Cardiac fibroblast (primary cell): ENCODE data around the gene C3orf20.
"Not testable (repeated sequence)": the region's sequence is repeated elsewhere in the genome, so short reads cannot be mapped to it uniquely, and the experiment has no call there.

Experiments used
- DNase-seq, 2 donors: peaks; one replicate each; pipeline versions ENCODE4 v3.0.0 to v3.0.0-alpha.2; 2010; ENCODE audit warnings: low read depth in 2 of 2
- H3K4me3 ChIP-seq, 2 donors: replicated peaks in 1 of 2; 1 replicate in 1 of 2; 2 replicates in 1 of 2; pipeline ENCODE4 v1.5.1; 2011; ENCODE audit warnings: low read depth in 2 of 2, low read length in 2 of 2, mild to moderate bottlenecking in 2 of 2, moderate library complexity in 1 of 2
- TF ChIP-seq, protein P1 (sequence below): IDR thresholded peaks from one replicate; pipeline ENCODE4 v1.5.1; 2011; ENCODE audit warnings: low read depth, mild to moderate bottlenecking, low read length, inconsistent platforms

Gene C3orf20

DNA sequence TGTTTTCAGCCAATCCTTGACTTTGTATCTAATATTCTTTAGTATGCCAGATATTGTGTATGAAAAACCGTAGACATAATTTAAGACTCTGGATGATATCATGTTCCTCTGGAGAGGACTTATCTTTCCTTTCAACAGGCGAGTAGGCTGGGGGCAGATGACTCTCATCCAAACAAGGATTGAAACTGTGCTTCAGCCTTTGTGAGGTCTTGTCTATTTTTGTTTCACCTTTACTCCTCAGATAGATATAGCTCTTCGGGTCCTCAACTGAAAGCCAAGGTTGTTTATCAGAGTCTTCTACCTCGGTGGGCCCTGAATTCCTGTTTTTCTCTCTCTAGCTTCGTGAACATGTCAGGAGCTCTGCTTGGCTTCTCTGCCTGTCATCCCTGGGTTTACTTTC is 66.0 kb downstream of the C3orf20 start:
- no peak overlapping the region for H3K4me3 ChIP-seq
- no peak for DNase-seq
- TF ChIP-seq, protein P1, sequence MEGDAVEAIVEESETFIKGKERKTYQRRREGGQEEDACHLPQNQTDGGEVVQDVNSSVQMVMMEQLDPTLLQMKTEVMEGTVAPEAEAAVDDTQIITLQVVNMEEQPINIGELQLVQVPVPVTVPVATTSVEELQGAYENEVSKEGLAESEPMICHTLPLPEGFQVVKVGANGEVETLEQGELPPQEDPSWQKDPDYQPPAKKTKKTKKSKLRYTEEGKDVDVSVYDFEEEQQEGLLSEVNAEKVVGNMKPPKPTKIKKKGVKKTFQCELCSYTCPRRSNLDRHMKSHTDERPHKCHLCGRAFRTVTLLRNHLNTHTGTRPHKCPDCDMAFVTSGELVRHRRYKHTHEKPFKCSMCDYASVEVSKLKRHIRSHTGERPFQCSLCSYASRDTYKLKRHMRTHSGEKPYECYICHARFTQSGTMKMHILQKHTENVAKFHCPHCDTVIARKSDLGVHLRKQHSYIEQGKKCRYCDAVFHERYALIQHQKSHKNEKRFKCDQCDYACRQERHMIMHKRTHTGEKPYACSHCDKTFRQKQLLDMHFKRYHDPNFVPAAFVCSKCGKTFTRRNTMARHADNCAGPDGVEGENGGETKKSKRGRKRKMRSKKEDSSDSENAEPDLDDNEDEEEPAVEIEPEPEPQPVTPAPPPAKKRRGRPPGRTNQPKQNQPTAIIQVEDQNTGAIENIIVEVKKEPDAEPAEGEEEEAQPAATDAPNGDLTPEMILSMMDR, result no peak

DNA sequence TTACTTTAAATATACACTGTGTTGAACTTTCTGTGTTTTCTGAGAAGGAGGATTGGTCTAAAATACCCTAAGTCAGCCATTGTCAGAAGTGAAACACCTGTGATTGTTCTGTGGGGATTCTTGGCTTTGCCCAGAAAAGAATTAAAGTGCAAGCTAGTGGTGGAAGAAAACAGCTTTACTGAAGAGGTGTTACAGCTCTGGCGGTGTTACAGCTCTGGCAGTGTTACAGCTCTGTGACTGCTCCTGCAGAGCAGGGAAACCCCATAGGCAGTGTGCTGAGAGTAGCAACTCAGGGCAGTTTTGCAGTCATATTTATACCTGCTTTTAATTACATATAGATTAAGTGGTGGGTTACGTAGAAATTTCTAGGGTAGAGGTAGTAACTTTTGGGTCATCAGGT is 66.6 kb downstream of the C3orf20 start:
- TF ChIP-seq, protein P1, result no peak
- DNase-seq, result no peak
- H3K4me3 ChIP-seq, result no peak overlapping the region

DNA sequence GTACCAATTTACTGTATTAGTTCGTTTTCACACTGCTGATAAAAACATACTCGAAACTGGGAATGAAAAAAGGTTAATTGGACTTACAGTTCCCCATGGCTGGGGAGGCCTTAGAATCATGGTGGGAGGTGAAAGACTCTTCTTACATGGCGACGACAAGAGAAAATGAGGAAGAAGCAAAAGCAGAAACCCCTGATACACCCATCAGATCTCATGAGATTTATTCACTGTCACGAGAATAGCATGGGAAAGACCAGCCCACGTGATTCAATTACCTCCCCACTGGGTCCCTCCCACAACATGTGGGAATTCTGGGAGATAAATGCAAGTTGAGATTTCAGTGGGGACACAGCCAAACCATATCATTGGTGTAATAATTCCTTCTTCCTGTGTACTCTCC is 69.6 kb downstream of the C3orf20 start:
- TF ChIP-seq, protein P1, result no peak
- no peak overlapping the region for H3K4me3 ChIP-seq
- DNase-seq, result no peak

DNA sequence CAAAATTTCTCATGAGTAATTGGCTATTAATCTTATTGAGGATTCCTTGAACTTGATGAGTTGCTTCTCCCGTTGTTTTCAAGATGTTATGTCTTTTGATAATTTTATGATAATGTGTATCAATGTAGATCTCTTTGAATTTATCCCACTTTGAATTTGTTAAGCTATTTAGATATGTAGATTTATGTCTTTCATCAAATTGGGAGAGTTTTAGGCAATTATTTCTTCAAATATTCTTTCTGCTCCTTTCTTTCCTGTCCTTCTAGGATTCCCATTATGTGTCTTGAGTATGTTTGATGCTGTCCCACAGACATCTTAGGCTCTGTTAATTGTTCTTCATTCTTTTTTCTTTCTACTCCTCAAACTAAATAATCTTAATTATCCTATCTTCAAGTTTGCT is 75.7 kb downstream of the C3orf20 start:
- TF ChIP-seq, protein P1, result no peak
- H3K4me3 ChIP-seq, result no peak overlapping the region
- no peak for DNase-seq

DNA sequence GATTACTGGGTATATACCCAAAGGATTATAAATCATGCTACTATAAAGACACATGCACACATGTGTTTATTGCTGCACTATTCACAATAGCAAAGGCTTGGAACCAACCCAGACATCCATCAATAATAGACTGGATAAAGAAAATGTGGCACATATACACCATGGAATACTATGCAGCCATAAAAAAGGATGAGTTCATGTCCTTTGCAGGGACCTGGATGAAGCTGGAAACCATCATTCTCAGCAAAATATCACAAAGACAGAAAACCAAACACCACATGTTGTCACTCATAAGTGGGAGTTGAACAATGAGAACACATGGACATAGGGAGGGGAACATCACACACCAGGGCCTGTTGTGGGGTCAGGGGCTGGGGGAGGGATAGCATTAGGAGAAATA is 78.0 kb downstream of the C3orf20 start:
- not testable (repeated sequence) for H3K4me3 ChIP-seq, DNase-seq

DNA sequence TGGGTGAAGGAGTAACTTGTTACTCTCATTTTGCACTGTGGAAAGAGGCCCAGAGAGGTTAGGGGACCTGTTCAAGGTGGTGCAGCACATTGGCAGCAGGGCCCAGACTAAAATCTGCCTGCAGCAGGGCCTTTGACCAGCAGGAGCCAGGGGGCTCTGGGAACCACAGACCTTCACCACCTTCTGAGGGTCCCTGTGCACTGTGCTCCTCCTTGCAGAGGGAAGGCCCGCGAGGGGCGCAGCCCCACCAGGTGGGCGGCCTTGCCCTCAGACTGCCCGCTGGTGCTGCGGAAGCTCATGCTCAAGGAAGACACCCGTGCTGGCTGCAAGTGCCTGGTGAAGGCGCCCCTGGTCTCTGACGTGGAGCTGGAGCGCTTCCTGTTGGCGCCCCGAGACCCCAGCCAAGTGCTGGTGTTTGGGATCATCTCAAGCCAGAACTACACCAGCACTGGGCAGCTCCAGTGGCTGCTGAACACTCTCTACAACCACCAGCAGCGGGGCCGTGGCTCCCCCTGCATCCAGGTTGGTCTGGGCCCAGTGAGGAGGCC is 82.3 kb downstream of the C3orf20 start:
- TF ChIP-seq, protein P1, result no peak

DNA sequence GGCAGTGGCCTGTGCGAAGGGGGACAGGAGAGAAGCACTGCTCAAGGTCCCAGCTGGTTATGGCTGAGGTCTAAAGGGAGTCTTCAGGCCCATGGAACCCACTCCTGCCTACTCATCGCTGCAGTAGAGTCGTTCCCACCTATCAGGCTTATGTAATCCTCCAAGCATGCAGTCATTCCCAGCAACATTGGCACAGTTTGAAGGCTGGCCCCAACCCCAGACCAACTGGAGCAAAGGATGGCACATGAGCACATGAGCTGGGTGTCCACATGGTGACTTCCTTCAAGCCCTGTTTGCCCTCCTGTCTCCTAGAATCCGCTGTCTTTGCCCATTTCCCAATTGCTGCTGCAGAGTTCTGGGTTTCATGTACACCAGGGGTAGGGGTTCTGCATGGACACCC is 83.4 kb downstream of the C3orf20 start:
- no peak overlapping the region for H3K4me3 ChIP-seq
- no peak for DNase-seq
- TF ChIP-seq, protein P1, result no peak

More for the DNA sequence above, 82.3 kb downstream of the C3orf20 start:
- no peak for DNase-seq
- H3K4me3 ChIP-seq, result no peak overlapping the region
